T-helper 9 cell (primary cell): Measurements from ENCODE around the gene NEK7.
"Not testable (repeated sequence)": the region's sequence is repeated elsewhere in the genome, so short reads cannot be mapped to it uniquely, and the experiment has no call there.

Experiments
- DNase-seq: peaks from one replicate; pipeline ENCODE4 v3.0.0-alpha.2; 2020

The NEK7 gene

GRCh38 chr1:198212126-198212525 is 55.3 kb downstream of the NEK7 start:
- no peak for DNase-seq

- DNase-seq = no peak
Measured at GRCh38 chr1:198212675-198213074, 55.9 kb downstream of the NEK7 start.

DNA sequence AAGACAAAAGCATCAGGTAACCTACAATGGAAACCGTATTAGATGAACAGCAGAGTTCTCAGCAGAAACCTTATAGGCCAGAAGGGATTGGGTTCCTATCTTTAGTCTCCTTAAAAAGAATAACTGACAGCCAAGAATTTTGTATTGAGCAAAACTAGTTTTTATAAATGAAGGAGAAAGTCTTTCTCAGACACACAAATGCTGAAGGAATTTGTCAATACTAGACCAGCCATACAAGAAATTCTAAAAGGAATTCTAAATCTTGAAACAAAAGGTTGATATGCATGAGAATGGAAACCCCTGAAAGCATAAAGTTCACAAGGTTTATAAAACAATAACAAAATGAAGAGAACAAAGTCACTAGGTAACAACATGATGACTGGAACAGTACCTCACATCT is 58.1 kb downstream of the NEK7 start:
- no peak for DNase-seq

DNA sequence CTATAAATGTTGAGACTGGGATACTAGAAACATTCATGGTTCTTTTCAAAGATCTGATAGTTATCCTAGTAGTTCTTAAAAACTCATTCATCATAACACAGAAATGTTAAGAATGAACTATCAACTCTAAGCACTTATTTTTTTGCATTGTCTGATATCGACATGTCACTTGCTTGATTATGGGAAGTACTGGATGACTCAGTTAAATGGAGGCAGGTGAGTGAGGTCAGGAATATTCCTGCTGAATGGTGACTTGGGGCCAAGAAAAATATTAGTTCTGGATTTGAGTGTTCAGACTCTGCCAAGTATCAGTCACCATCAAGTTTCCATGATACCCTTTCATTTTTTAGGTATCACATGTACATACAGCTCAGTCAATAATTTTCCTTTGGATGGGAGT is 63.6 kb downstream of the NEK7 start:
- no peak for DNase-seq

DNA sequence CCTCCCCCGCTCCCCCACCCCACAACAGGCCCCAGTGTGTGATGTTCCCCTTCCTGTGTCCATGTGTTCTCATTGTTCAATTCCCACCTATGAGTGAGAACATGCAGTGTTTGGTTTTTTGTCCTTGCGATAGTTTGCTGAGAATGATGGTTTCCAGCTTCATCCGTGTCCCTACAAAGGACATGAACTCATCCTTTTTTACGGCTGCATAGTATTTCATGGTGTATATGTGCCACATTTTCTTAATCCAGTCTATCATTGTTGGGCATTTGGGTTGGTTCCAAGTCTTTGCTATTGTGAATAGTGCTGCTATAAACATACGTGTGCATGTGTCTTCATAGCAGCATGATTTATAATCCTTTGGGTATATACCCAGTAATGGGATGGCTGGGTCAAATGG is 70.2 kb downstream of the NEK7 start:
- DNase-seq = not testable (repeated sequence)

GRCh38 chr1:198227454-198227853 is 70.7 kb downstream of the NEK7 start:
- DNase-seq = not testable (repeated sequence)

DNA sequence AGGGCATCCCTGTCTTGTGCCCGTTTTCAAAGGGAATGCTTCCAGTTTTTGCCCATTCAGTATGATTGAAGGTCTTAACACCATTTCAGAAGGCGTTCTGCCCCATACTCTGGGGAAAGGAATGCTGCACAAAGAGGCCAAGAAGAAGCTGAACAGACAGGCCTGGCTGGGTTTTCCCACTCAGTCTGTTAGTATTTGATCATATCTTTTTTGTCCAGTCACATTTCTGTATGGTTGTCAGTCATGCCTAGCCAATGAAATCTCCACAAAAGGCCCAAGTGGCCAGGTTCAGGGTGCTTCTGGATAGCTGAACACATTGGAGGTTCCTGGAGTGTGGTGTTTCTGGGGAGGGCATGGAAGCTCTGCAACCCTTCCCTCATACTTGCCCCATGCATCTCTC is 72.1 kb downstream of the NEK7 start:
- no peak for DNase-seq

- DNase-seq = no peak
Measured at GRCh38 chr1:198231779-198232178, 75.0 kb downstream of the NEK7 start.

GRCh38 chr1:198232378-198232777 is 75.6 kb downstream of the NEK7 start:
- no peak for DNase-seq

GRCh38 chr1:198232940-198233675 is 76.3 kb downstream of the NEK7 start:
- no peak for DNase-seq

DNA sequence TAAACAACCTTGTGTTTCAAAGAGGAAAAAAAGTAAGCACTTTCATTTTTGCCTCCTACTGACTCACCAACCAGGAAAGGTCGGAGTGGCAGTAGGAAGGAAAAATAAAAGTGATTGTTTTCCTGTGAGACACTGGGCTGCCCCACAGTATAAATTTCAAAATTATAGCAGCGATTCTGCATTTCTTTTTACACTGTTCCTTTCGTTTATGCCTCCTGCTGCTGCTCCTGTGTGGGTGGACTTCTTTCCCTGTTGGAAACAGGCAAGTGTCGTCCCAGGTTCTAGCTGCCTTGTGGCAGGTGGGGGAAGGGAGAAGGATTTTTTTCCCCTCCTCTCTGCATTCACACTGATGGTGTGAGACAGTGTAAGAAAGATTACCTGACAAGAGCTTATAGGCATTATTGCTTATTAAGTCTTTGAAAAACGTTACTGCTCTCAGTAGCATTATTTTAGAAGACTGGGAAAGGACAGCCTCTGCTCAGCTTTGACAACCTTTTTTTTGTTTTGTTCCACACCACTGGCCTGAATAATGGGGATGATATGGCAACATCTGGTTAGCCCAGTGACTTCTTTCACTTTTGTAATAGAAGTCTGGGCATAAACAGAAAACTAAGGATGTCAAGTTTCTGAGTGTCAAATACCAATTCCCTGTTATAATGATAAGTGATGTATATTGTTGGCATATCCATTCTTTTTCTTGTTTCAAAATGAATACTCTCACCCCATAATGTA is 77.9 kb downstream of the NEK7 start:
- DNase-seq = no peak

DNA sequence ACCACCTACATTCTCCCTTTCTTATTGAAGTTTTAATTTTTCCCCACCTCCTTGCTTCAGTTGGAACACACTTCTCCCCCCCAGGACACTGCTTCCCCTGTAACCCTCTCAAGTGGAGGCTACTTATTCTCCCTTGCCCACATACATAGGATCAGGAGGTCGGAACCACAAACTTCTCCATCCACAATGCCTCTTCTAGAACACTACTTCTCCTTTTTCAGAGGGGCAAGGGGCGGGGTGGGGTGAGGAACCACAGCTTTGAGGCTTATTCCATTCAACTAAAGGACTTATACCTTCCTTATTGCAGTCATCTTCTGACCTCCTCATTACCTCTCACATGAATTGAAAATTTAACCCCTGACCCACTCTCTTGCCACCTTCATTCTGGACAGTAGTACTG is 81.3 kb downstream of the NEK7 start:
- no peak for DNase-seq

DNA sequence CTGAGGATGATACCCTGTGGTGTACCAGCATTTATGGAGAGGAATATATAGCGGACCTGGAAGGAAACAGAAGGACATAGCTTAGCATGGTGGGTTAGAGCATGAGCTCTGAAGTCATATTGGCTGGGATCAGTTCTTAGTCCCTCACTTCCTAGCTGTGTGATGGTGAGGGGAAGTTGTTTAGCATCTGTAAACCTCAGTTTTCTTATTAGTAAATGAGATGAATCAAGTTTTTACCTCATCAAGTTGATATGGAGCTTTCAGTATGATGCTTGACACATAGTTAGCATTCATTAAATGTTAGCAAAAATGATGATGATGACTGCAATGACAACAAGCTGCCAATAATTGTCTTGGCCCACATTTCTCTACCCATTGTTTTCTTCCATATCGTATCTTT is 84.8 kb downstream of the NEK7 start:
- no peak for DNase-seq

- DNase-seq = no peak
Measured at GRCh38 chr1:198244772-198245171, 88.0 kb downstream of the NEK7 start.

GRCh38 chr1:198245379-198245778 is 88.6 kb downstream of the NEK7 start:
- no peak for DNase-seq

DNA sequence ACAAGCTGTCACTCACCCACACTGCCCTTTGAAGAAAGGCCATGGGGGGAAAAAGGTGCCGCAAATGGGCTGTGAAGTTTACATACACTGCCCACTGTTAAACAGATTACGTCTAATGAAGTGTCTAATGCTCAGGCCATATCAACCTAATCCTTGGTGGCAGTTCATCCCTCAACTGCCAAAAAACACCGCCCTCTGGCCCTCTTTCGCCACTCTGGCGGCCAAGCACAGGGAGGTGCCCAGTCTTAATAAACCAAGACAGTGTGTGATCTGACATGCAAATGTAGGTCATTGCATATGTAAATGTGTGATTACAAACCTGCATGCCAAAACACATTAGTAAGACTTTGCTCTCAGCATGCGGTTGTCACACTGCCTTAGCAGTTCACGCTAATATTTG is 89.5 kb downstream of the NEK7 start:
- no peak for DNase-seq

- DNase-seq = no peak
Measured at GRCh38 chr1:198253259-198253658, 96.5 kb downstream of the NEK7 start.

- DNase-seq = no peak
Measured at GRCh38 chr1:198253668-198254067, 96.9 kb downstream of the NEK7 start.

DNA sequence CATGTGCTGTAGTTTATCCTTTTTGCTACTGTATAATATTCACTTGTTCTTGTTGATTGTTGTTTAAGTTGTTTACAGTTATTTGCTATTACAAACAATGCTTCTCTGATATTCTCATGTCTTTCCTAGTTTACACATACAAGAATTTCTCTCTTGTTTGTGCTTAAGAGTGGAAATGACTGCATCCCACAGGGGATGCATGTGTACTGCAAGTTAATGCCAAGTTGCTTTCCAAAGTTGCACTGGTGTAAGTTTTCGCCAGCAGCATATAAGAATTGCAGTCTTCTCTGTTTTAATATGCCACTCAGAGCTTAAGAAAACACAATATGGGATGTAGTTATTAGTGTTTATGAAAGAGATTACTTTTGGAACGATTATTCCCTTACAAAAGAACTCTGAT is 97.7 kb downstream of the NEK7 start:
- no peak for DNase-seq

DNA sequence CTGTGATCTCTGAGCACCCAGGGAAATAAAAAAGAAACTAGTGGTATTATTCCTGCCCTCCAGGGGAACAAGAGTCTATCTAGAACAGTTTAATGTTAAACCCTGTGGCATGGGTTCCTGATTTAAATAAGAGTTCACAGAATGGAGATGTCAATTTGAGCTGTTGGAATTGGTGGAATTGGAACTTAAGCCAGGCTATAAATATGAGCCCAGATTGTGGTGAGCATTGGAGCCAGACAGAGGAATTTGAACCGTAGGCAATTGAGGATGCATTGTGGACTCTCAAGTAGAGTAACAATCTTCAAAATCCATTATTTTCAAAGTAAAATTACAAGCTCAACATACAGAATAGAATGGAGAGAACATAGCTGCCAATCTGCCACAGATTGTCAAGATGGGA is 98.2 kb downstream of the NEK7 start:
- no peak for DNase-seq

DNA sequence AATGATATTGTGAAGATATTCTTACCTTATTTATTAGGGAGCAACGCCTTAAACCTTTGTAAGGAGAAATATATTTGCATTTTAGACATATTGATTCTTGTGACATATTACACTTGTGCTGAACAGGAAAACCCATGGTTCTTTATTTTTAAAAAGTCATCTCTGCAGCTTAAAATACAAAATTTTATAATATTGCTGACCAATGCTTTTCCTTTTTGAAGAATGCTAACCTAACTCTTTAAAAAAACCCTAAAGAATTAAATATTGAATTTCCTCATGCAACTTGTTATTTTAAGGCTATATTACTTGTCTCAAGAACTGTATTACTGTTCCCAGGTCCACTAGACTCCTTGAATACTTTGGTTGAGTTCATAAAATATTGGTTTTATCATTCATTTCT is 99.0 kb downstream of the NEK7 start:
- DNase-seq = no peak

GRCh38 chr1:198258491-198258890 is 101.7 kb downstream of the NEK7 start:
- DNase-seq = no peak

GRCh38 chr1:198259333-198260074 is 102.7 kb downstream of the NEK7 start:
- DNase-seq = no peak

GRCh38 chr1:198261886-198262285 is 105.1 kb downstream of the NEK7 start:
- no peak for DNase-seq
